Erythroblast (primary cell): ENCODE results near the gene SBF1.

ENCODE experiments used
- GATA1 ChIP-seq: IDR thresholded peaks from 2 replicates; pipeline ENCODE4 v1.6.1; 2011; ENCODE audit warnings: low read depth, mild to moderate bottlenecking, control low read depth, low read length, moderate library complexity
- POLR2A ChIP-seq: IDR thresholded peaks from 2 replicates; pipeline ENCODE4 v1.6.1; 2011; ENCODE audit warnings: mild to moderate bottlenecking, low read length

GRCh38 chr22:50471197-50471847 lies 3.5 kb downstream of the SBF1 start:
- TF ChIP-seq POLR2A, result no peak
- no peak for TF ChIP-seq GATA1
